Raji (cell line): ENCODE results near the gene PAX9.

Source experiments
- POLR2A ChIP-seq: IDR thresholded peaks from 2 replicates; pipeline ENCODE4 v1.6.1; 2011; ENCODE audit warnings: low read depth, low read length, control low read depth; ENCODE audit not compliant: insufficient read depth

Gene PAX9

GRCh38 chr14:36652542-36653201 lies 9.0 kb upstream of the PAX9 start:
- no peak for TF ChIP-seq POLR2A

GRCh38 chr14:36653413-36653812 lies 8.2 kb upstream of the PAX9 start:
- TF ChIP-seq POLR2A: no peak

- TF ChIP-seq POLR2A: no peak
These were observed 7.5 kb upstream of the PAX9 start for GRCh38 chr14:36653962-36654793.

GRCh38 chr14:36654794-36655381 lies 6.8 kb upstream of the PAX9 start:
- TF ChIP-seq POLR2A: no peak

DNA sequence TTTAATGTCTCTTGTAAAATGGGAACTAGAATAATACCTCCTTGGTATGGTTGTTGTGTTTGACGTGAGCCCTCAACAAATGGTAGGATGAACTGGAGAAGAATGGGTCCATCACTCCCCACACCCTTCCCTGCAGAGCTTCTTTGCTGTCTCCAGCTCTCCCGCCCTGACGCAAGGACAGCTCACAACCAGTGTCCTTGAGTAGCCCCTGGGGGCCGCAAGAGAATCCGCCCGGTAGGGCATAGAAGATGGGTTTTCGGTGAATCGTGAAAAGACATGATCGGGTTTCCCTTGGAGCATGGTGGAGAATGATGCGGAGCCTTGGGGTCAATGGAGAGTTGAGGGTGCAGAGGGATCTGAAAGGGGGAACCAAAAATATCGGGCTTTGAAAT lies 6.1 kb upstream of the PAX9 start:
- TF ChIP-seq POLR2A: no peak

DNA sequence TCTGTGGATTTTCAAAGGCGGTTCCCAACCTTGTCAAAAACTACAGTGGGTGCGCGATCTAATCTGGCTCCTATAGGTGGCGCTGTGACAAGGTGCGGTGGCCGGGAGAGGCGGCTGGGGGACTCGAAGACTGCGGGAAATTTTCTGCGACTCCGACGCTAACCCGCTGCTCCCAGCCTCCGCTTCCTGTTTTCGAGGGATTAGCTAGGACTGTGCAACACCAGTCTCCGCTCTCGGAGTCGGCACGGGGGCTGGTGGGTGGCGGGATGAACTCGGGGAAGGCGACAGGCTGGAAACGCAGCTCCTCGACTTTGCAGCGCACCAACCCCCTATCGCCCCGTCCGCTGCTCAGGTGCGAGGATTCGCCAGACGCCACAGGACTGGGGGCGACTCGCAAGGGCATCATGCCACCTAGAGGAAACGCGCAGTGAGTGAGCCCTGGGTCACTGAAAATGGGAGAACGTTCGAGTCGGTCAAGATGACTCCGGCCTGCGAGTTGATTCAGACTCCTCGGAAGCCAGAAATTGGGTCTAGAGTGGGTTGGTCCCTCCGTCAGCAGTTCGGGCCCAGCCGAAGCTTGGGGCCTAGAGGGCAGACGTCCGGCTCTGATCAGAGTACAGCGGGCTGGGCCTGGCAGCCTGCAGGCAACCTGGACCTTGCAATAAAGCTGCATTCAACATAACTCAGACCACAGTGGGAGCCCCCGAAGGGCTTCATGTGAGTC lies 5.5 kb upstream of the PAX9 start:
- no peak for TF ChIP-seq POLR2A

DNA sequence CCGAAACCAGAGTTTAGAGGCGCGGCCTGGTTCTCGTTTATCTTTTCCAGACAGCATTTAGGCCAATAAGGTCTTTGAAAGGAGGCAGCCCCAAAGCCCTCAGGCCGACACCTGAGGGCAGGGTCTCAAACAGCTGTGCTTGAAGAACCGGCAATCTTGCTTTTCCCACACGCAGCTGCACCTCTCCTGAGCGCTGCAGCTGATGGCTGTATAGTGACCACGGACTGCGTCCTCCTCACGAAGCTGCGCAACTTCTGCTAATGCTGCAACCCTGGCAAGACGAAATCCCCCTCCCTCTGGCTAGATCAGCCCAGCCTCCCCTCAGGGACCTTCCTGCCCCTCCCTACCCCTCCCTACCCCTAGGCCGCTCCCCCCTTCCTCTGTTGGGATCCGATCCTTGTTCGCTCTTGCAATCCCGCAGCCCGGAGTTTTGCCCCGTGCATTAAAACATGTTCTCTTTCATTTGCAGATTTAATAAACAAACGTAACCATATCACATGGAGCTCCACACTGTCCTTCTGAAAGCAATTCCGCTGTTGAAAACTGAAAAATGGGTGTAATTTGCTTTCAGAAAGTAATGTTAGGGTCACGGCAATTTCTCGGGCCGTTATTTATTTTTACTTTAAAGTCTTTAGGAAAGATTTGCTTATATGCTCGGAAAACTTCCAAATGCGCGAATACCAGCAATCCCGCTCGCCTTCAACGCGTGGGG lies 4.8 kb upstream of the PAX9 start:
- no peak for TF ChIP-seq POLR2A

GRCh38 chr14:36657399-36658122 lies 4.1 kb upstream of the PAX9 start:
- no peak for TF ChIP-seq POLR2A

DNA sequence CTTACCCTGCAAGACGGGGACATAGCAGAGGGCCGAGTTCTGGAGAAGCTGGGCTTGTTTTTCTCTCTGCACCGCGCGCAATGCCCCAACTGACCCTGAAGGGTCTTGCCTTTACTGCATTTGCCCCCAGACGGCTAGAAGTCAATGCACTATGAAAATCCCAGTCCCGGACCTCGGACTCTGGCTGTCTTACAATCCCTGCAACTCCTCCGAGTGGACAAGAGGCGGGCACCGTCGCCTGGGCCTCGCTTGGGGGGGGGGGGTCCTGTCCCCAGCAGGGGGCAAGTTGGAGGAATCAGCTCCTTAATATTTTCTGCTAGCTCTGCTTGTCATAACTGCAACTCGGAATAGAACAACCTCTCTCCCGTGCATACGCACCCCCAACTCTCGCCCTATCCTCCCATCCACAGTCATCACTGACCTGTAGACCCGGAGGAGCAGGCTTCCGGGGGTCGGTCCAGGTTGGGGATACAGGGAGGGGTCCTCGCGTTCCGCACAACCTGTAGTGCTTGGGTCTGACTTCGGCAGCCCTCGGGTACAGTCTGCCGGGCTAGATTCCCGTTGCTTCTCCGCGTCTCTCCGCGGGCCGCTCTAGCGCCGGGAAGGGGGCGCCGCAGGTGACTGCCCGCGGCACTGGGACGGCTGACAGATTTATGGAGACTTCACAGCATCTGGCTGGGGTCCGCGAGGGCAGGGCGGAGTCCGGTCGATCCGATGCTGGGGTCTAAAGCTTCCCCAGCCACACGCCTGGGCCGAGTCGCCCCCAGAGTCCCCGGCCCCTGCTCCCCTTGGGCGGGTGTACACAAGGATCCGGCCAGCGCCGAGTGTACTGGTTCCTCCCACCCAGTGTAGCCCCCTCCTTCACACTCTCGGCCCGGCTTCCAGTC lies 3.3 kb upstream of the PAX9 start:
- TF ChIP-seq POLR2A: no peak

- TF ChIP-seq POLR2A: no peak
These were observed 2.4 kb upstream of the PAX9 start for GRCh38 chr14:36659010-36659821.

DNA sequence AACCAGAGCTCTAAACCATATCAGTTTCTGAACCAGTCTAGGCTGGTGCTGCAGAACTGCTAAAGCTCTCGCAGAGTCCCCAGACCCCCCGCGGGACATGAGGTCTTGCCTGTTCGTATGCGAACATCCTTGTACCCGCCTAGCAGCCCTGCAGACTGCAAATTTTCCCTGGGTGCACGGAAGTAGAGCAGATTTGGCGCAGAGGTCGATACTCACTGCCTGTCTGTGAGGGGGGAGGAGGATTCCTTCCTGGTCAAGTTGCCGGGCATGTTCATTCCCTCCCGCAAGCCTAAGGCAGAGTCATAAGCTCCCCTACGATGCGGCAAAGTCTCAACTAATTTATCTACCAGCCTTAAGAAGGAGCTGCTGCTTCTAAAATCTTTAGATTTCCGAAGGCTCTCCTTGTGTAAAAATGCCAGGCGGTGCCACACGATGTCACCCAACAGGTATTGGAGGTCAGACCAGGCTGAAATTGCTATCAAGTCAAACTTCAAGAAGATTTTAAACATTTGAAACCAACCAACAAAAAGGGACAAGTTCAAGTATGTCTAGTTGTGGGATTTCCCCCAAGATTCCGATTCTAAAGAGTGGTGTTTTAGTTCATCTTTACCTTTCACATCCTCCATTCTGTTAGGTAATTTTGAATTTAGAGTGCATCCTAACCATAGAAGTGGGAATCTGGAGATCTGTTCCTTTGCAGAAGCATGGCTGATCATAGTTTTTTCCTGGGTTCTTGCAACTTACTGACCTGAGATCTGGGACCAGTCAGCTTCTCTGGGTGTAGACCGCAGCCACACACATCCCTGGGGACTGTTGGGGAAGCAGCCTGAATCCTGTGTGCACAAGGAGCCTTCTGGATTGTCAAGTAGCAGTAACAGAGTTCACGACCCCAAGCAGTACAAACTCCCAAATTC lies 1.6 kb upstream of the PAX9 start:
- TF ChIP-seq POLR2A: no peak

DNA sequence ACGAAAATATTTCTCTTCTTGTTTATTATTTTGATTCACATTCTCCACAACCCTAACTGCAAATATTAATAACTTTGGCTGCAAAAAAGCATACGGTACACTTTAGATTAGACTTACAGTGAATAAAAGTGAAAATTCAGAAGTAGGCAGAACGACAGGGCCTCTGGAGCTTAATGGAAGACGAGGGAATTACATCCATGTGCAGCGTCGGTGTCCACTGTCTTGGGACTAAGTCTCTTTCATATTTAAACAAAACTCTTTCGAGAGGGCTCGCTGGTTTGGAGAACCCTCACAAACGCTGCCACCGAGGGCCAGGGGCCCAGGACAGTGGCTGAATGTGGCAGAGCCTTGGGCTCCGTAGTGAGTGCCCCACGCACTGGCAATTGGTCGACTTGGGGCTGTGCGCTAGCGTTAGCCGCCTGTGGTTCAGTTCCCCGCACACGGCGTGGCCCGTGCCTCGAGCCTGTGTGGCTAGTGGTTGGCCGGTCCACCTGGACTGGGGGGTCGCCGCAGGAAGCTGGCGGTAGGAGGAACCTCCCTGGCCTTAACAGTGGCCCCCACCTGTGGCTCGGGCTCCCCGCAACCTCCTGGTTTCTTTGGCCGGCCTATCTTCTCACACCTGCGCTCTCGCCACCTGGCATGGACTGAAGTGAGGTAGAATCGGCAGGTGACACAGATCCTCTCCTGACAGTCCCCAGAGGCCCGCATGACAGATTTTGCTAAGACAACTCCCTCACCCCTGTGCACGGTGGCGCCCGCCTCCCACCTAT lies 739 bp upstream of the PAX9 start:
- TF ChIP-seq POLR2A: no peak
